HL-60 (cell line): Measurements from ENCODE around the gene ASB9.

Experiments
- POLR2AphosphoS5 ChIP-seq: IDR thresholded peaks from 2 replicates; pipeline ENCODE4 v1.6.1; 2012; ENCODE audit warnings: low read depth
- SPI1 ChIP-seq: IDR thresholded peaks from 2 replicates; pipeline ENCODE4 v1.6.1; 2012; ENCODE audit warnings: low read depth, mild to moderate bottlenecking, borderline replicate concordance
- TF ChIP-seq, protein P1 (sequence below): IDR thresholded peaks from one replicate; pipeline ENCODE4 v1.5.1; 2011; ENCODE audit warnings: low read length, control low read depth, inconsistent platforms; ENCODE audit not compliant: insufficient read depth
- TF ChIP-seq, protein P2 (sequence below): IDR thresholded peaks from 2 replicates; pipeline ENCODE4 v1.6.1; 2012; ENCODE audit warnings: low read depth; ENCODE audit not compliant: insufficient replicate concordance

DNA sequence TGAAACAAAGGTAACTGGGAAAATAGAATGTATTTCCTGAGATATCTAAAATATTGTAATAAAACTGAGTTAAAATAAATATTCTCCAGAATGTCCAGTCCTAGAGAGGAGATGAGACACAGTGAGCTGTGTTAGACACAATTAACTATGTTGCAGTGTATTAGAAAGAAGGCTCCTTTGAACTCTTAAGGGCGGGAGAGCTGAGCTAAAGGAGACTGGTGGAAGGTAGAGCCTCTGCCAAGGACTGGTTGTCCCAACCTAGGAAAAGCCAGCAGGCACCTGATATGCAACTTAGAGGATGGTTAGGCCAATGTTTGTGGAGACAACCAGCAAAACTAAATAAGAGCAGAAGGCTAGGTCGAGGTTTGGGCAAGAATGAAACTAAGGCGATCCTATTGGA is 41.2 kb upstream of the ASB9 start:
- TF ChIP-seq, protein P1, sequence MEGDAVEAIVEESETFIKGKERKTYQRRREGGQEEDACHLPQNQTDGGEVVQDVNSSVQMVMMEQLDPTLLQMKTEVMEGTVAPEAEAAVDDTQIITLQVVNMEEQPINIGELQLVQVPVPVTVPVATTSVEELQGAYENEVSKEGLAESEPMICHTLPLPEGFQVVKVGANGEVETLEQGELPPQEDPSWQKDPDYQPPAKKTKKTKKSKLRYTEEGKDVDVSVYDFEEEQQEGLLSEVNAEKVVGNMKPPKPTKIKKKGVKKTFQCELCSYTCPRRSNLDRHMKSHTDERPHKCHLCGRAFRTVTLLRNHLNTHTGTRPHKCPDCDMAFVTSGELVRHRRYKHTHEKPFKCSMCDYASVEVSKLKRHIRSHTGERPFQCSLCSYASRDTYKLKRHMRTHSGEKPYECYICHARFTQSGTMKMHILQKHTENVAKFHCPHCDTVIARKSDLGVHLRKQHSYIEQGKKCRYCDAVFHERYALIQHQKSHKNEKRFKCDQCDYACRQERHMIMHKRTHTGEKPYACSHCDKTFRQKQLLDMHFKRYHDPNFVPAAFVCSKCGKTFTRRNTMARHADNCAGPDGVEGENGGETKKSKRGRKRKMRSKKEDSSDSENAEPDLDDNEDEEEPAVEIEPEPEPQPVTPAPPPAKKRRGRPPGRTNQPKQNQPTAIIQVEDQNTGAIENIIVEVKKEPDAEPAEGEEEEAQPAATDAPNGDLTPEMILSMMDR = no peak
- TF ChIP-seq POLR2AphosphoS5 (no peak), SPI1 (no peak)
- TF ChIP-seq, protein P2, sequence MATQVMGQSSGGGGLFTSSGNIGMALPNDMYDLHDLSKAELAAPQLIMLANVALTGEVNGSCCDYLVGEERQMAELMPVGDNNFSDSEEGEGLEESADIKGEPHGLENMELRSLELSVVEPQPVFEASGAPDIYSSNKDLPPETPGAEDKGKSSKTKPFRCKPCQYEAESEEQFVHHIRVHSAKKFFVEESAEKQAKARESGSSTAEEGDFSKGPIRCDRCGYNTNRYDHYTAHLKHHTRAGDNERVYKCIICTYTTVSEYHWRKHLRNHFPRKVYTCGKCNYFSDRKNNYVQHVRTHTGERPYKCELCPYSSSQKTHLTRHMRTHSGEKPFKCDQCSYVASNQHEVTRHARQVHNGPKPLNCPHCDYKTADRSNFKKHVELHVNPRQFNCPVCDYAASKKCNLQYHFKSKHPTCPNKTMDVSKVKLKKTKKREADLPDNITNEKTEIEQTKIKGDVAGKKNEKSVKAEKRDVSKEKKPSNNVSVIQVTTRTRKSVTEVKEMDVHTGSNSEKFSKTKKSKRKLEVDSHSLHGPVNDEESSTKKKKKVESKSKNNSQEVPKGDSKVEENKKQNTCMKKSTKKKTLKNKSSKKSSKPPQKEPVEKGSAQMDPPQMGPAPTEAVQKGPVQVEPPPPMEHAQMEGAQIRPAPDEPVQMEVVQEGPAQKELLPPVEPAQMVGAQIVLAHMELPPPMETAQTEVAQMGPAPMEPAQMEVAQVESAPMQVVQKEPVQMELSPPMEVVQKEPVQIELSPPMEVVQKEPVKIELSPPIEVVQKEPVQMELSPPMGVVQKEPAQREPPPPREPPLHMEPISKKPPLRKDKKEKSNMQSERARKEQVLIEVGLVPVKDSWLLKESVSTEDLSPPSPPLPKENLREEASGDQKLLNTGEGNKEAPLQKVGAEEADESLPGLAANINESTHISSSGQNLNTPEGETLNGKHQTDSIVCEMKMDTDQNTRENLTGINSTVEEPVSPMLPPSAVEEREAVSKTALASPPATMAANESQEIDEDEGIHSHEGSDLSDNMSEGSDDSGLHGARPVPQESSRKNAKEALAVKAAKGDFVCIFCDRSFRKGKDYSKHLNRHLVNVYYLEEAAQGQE = no peak
